GM18861 (cell line): ENCODE data around the gene AFF1.

Experiments used
- ATAC-seq: cut with Tn5 transposase; IDR thresholded peaks from one replicate; pipeline ENCODE4 v1.9.1; 2021; ENCODE audit not compliant: unreplicated experiment

The AFF1 gene

GRCh38 chr4:86950831-86951525, 16.2 kb downstream of the AFF1 start:
- ATAC-seq: no peak

- ATAC-seq: no peak
Measured at GRCh38 chr4:86955888-86956451, 21.2 kb downstream of the AFF1 start.

GRCh38 chr4:86957215-86957614, 22.4 kb downstream of the AFF1 start:
- peak; percentile 35 for ATAC-seq

GRCh38 chr4:86959588-86960500, 25.0 kb downstream of the AFF1 start:
- ATAC-seq: no peak

- ATAC-seq: no peak
Measured at GRCh38 chr4:86960557-86960961, 25.7 kb downstream of the AFF1 start.

- ATAC-seq: no peak
Measured at GRCh38 chr4:86961116-86961515, 26.3 kb downstream of the AFF1 start.

- peak; percentile 83 for ATAC-seq
Measured at GRCh38 chr4:86961605-86962295, 26.9 kb downstream of the AFF1 start.

- no peak for ATAC-seq
Measured at GRCh38 chr4:86963697-86964096, 28.9 kb downstream of the AFF1 start.

GRCh38 chr4:86965019-86965976, 30.5 kb downstream of the AFF1 start:
- peak; percentile 44 for ATAC-seq

- no peak for ATAC-seq
Measured at GRCh38 chr4:86967073-86967472, 32.3 kb downstream of the AFF1 start.

- ATAC-seq: no peak
Measured at GRCh38 chr4:86967798-86968197, 33.0 kb downstream of the AFF1 start.

- ATAC-seq: no peak
Measured at GRCh38 chr4:86968547-86968946, 33.7 kb downstream of the AFF1 start.

- ATAC-seq: no peak
Measured at GRCh38 chr4:86970447-86971354, 35.9 kb downstream of the AFF1 start.

- ATAC-seq: no peak
Measured at GRCh38 chr4:86971355-86971683, 36.5 kb downstream of the AFF1 start.

GRCh38 chr4:86972997-86973396, 38.2 kb downstream of the AFF1 start:
- ATAC-seq: no peak

GRCh38 chr4:86973668-86974067, 38.9 kb downstream of the AFF1 start:
- ATAC-seq: no peak

GRCh38 chr4:86974551-86974994, 39.8 kb downstream of the AFF1 start:
- ATAC-seq: no peak

- ATAC-seq: no peak
Measured at GRCh38 chr4:86975927-86976326, 41.1 kb downstream of the AFF1 start.

GRCh38 chr4:86976801-86977485, 42.1 kb downstream of the AFF1 start:
- no peak for ATAC-seq
